HepG2 (cell line): ENCODE data around the gene ROBO2. TPM values are rescaled to one million over a fixed set of nuclear protein-coding genes. Genes with fewer than 3 reads are reported as not detected.

ENCODE experiments used
- ATAC-seq: fragments of 200-7000 bp; cut with Tn5 transposase; 3 replicates; pipeline ENCODE4 v1.9.1; 2020; ENCODE audit warnings: mild to moderate bottlenecking, moderate library complexity
- BruUV-seq: library from RNA; stranded (reverse); fragments of 400-500 nt; replicated peaks from 2 replicates; lab custom pipeline; 2021; lab: Mats Ljungman, UMichigan
- CTCF ChIA-PET: fragments of 300-600 bp; formaldehyde crosslinking; extraction: SDS; loops from one replicate; lab custom pipeline; 2021; ENCODE audit warnings: low total read pairs, inconsistent platforms, low intra/inter-chr PET ratio; lab: Yijun Ruan, JAX
- POLR2A ChIA-PET: fragments of 350-600 bp; sonication (Branson Sonifier 250); formaldehyde crosslinking; loops from one replicate; lab custom pipeline; 2020; ENCODE audit warnings: antibody characterized with exemption, inconsistent platforms; lab: Yijun Ruan, JAX
- DNase-seq: peaks from one replicate; pipeline ENCODE4 v3.0.0-alpha.2; 2015; ENCODE audit warnings: low spot score
- FAIRE-seq: peaks from 3 replicates; lab custom pipeline; 2011; peaks lifted over from hg19 to GRCh38; lab: Jason Lieb, UNC
- H2AFZ ChIP-seq: one replicate; pipeline ENCODE4 v1.6.1; 2011; ENCODE audit warnings: low read length, inconsistent platforms
- H3K27ac ChIP-seq: fragments of 300-600 bp; 3 replicates; pipeline ENCODE4 v1.8.0; 2011; ENCODE audit warnings: mixed run types, mild to moderate bottlenecking, mixed read lengths, low read length, inconsistent platforms; ENCODE audit not compliant: insufficient read depth; ENCODE audit errors: extremely low read length
- H3K27me3 ChIP-seq, 2 experiments: fragments of 200-600 bp in 1 of 2; 2 replicates in 1 of 2; 3 replicates in 1 of 2; pipeline versions ENCODE4 v1.6.0 to v1.8.0; 2011; ENCODE audit warnings: low read length in 2 of 2, mild to moderate bottlenecking in 2 of 2, moderate library complexity in 2 of 2, inconsistent platforms in 1 of 2; ENCODE audit not compliant: insufficient read depth in 2 of 2, control insufficient read depth in 1 of 2
- H3K36me3 ChIP-seq, 2 experiments: fragments of 200-600 bp in 1 of 2; replicated peaks in 1 of 2; 2 replicates in 1 of 2; 3 replicates in 1 of 2; pipeline versions ENCODE4 v1.5.1 to v1.8.0; 2011; ENCODE audit warnings: low read length in 2 of 2, inconsistent platforms in 1 of 2; ENCODE audit not compliant: insufficient read depth in 2 of 2, control insufficient read depth in 1 of 2
- H3K4me1 ChIP-seq: 2 replicates; pipeline ENCODE4 v1.5.1; 2012; ENCODE audit warnings: low read length, inconsistent platforms; ENCODE audit not compliant: insufficient read depth
- H3K4me2 ChIP-seq: 2 replicates; pipeline ENCODE4 v1.6.0; 2011; ENCODE audit warnings: low read depth, low read length, inconsistent platforms
- H3K4me3 ChIP-seq, 3 experiments: fragments of 200-600 bp in 1 of 3; sonication (generic), shearing (Covaris generic) in 1 of 3; replicated peaks in 1 of 3; 2 replicates each; pipeline ENCODE4 v1.5.1; 2011 to 2016; ENCODE audit warnings: low read length in 3 of 3, inconsistent platforms in 2 of 3, low read depth in 2 of 3, mild to moderate bottlenecking in 2 of 3, control low read depth in 1 of 3, mixed read lengths in 1 of 3; ENCODE audit not compliant: insufficient read depth in 1 of 3
- H3K79me2 ChIP-seq: one replicate; pipeline ENCODE4 v1.6.1; 2011; ENCODE audit warnings: low read length, inconsistent platforms; ENCODE audit not compliant: insufficient read depth
- H3K9ac ChIP-seq: 2 replicates; pipeline ENCODE4 v1.6.0; 2011; ENCODE audit warnings: mild to moderate bottlenecking, low read depth, low read length, inconsistent platforms; ENCODE audit not compliant: insufficient read depth
- H3K9me3 ChIP-seq: 2 replicates; pipeline ENCODE4 v1.5.1; 2012; ENCODE audit warnings: mild to moderate bottlenecking, low read length
- H4K20me1 ChIP-seq: 2 replicates; pipeline ENCODE4 v1.6.0; 2011; ENCODE audit warnings: inconsistent platforms, mild to moderate bottlenecking, low read length, moderate library complexity; ENCODE audit not compliant: insufficient read depth
- CAMTA2 ChIP-seq: sonication (generic); formaldehyde crosslinking; IDR thresholded peaks from 2 replicates; pipeline ENCODE4 v1.4.0; 2020; ENCODE audit warnings: mild to moderate bottlenecking, missing genetic modification reagents, borderline replicate concordance
- ETV5 ChIP-seq: IDR thresholded peaks from 2 replicates; pipeline ENCODE4 v1.6.1; 2018; ENCODE audit warnings: missing biosample characterization, missing genetic modification reagents, inconsistent platforms, borderline replicate concordance
- FOXO1 ChIP-seq: sonication (generic); formaldehyde crosslinking; IDR thresholded peaks from 2 replicates; pipeline ENCODE4 v1.4.0; 2020; ENCODE audit warnings: missing genetic modification reagents
- KLF12 ChIP-seq: sonication (generic); formaldehyde crosslinking; IDR thresholded peaks from 2 replicates; pipeline ENCODE4 v1.4.0; 2020; ENCODE audit warnings: missing genetic modification reagents, borderline replicate concordance
- MXD4 ChIP-seq: IDR thresholded peaks from 2 replicates; pipeline ENCODE4 v1.6.1; 2016; ENCODE audit warnings: mild to moderate bottlenecking, missing biosample characterization, missing genetic modification reagents
- MYC ChIP-seq: sonication (generic); formaldehyde crosslinking; IDR thresholded peaks from 2 replicates; pipeline ENCODE4 v1.9.0; 2021; ENCODE audit warnings: missing genetic modification reagents, borderline replicate concordance
- PRPF4 ChIP-seq: fragments of 200-400 bp; formaldehyde crosslinking; IDR thresholded peaks from 2 replicates; pipeline ENCODE4 v1.6.1; 2016; ENCODE audit warnings: low read length, low read depth; ENCODE audit not compliant: poor library complexity, severe bottlenecking
- ZFAT ChIP-seq: sonication (generic); formaldehyde crosslinking; conservative IDR thresholded peaks from 2 replicates; pipeline ENCODE4 v1.8.1; 2023; ENCODE audit warnings: missing genetic modification reagents, inconsistent platforms
- ZFY ChIP-seq: sonication (generic); formaldehyde crosslinking; IDR thresholded peaks from 2 replicates; pipeline ENCODE4 v1.4.0; 2020; ENCODE audit warnings: missing genetic modification reagents
- ZNF124 ChIP-seq: sonication (generic); formaldehyde crosslinking; IDR thresholded peaks from 2 replicates; pipeline ENCODE4 v1.4.0; 2020; ENCODE audit warnings: missing genetic modification reagents
- ZNF263 ChIP-seq: sonication (generic); formaldehyde crosslinking; IDR thresholded peaks from 2 replicates; pipeline ENCODE4 v1.4.0; 2020; ENCODE audit warnings: missing genetic modification reagents
- ZNF333 ChIP-seq: sonication (generic); formaldehyde crosslinking; IDR thresholded peaks from 2 replicates; pipeline ENCODE4 v1.4.0; 2020; ENCODE audit warnings: mild to moderate bottlenecking, missing genetic modification reagents, borderline replicate concordance
- ZNF460 ChIP-seq: sonication (generic); formaldehyde crosslinking; IDR thresholded peaks from 2 replicates; pipeline ENCODE4 v1.5.1; 2020; ENCODE audit warnings: missing genetic modification reagents, mild to moderate bottlenecking, borderline replicate concordance
- ZNF501 ChIP-seq: sonication (generic); formaldehyde crosslinking; IDR thresholded peaks from 2 replicates; pipeline ENCODE4 v1.5.1; 2020; ENCODE audit warnings: mild to moderate bottlenecking, moderate library complexity, missing genetic modification reagents
- ZNF546 ChIP-seq: sonication (generic); formaldehyde crosslinking; conservative IDR thresholded peaks from 2 replicates; pipeline ENCODE4 v1.8.1; 2023; ENCODE audit warnings: mild to moderate bottlenecking, missing genetic modification reagents
- ZNF782 ChIP-seq: sonication (generic); formaldehyde crosslinking; IDR thresholded peaks from 2 replicates; pipeline ENCODE4 v1.4.0; 2020; ENCODE audit warnings: missing genetic modification reagents, mild to moderate bottlenecking, borderline replicate concordance
- WGBS: methylation state at CpG from one replicate; pipeline ENCODE4 v1.1.6; 2017; ENCODE audit warnings: low lambda C conversion rate; 5-methylcytosine and 5-hydroxymethylcytosine counted together
- in situ Hi-C: cut with HindIII; loops from 2 replicates; pipeline ENCODE4 v1.10.0; 2017; ENCODE audit warnings: low pct_unique_long_range_greater_than_20kb; ENCODE audit not compliant: extremely low pct_ligation_motif_present
- intact Hi-C: fragments of 100-400 bp; cut with micrococcal nuclease; formaldehyde crosslinking; loops from one replicate; pipeline ENCODE4 v1.10.0; 2022; ENCODE audit not compliant: unreplicated experiment
- polyA plus RNA-seq, 8 experiments: library from polyadenylated mRNA; depleted of rRNA in 3 of 8; stranded (reverse) in 7 of 8; unstranded in 1 of 8; fragments of >200 nt; fragmentation: Illumina TruSeq in 4 of 8; extraction: Trizol in 4 of 8; gene quantifications; 2 replicates each; pipeline versions ENCODE4 v1.2.1 to v1.2.3, GENCODE V29; 2011 to 2016; ENCODE audit warnings: low read depth in 4 of 8, missing spikeins in 1 of 8, mixed read lengths in 1 of 8; ENCODE audit not compliant: insufficient read depth in 1 of 8
- total RNA-seq, 5 experiments: library from RNA; depleted of rRNA; stranded (reverse); fragments of >200 nt; fragmentation: Illumina TruSeq; extraction: Trizol; gene quantifications; 2 replicates each; pipeline ENCODE4 v1.2.3, GENCODE V29; 2016; ENCODE audit warnings: low read depth in 1 of 5
- TF ChIP-seq, protein P1 (sequence below): sonication (generic); formaldehyde crosslinking; IDR thresholded peaks from 2 replicates; pipeline ENCODE4 v1.5.0; 2020; ENCODE audit warnings: mild to moderate bottlenecking, missing genetic modification reagents
- TF ChIP-seq, protein P2 (sequence below): sonication (generic); formaldehyde crosslinking; IDR thresholded peaks from 2 replicates; pipeline ENCODE4 v1.4.0; 2020; ENCODE audit warnings: missing genetic modification reagents, mild to moderate bottlenecking, borderline replicate concordance
- TF ChIP-seq, protein P3 (sequence below): sonication (generic); formaldehyde crosslinking; IDR thresholded peaks from 2 replicates; pipeline ENCODE4 v1.4.0; 2020; ENCODE audit warnings: missing genetic modification reagents

The ROBO2 gene
- total and polyA plus RNA-seq, 2 of the 13 experiments (the other 11 are each of a cell fraction or from before 2014, with no cell fraction given): not detected

DNA sequence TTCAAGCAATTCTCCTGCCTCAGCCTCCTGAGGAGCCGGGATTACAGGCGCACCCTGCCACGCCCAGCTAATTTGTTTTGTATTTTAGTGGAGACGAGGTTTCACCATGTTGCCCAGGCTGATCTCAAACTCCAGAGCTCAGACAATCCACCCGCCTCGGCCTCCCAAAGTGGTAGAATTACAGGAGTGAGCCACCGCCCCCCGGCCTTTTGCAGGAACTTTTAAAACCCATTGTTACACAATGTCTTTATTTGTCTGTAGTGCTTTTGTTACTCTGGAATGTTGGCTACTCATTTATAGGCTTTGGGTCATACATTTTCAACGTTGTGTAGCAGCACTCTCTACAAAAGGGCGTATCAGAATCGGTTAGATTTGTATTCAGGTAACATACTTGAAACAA, 499.1 kb downstream of the ROBO2 start (continued):
- TF ChIP-seq ZNF124 (CRISPR knock-in tag): no peak

DNA sequence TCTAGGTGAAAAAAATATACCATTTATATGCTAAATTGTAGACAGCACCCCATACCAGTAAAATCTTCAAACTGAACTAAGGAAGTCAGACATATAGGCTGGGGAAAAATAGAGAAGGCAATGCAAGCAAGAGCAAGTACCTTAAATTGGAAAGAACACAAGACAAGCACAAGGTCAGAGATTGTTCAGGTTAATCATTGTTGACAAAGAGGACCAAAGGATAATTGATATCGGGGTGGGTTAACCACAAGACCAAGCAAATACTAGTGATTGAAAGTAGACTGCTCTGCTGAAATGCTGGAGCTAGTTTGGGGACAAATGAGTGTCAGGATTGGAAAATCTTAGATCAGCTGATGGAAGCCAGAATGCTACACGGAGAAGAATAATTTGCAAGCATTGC, 499.8 kb downstream of the ROBO2 start:
- H2AFZ ChIP-seq: no peak overlapping the region
- TF ChIP-seq CAMTA2 (no peak), FOXO1 (CRISPR knock-in tag) (no peak), ZNF501 (no peak), ZNF782 (no peak), MYC (CRISPR knock-in tag) (no peak), ZFAT (CRISPR knock-in tag) (no peak), ZNF460 (CRISPR knock-in tag) (no peak), ZFY (CRISPR knock-in tag) (no peak), ETV5 (CRISPR knock-in tag) (no peak), PRPF4 (no peak), KLF12 (CRISPR knock-in tag) (no peak), ZNF333 (no peak), ZNF263 (CRISPR knock-in tag) (no peak), ZNF546 (CRISPR knock-in tag) (no peak), MXD4 (CRISPR knock-in tag) (no peak)
- TF ChIP-seq, protein P1, sequence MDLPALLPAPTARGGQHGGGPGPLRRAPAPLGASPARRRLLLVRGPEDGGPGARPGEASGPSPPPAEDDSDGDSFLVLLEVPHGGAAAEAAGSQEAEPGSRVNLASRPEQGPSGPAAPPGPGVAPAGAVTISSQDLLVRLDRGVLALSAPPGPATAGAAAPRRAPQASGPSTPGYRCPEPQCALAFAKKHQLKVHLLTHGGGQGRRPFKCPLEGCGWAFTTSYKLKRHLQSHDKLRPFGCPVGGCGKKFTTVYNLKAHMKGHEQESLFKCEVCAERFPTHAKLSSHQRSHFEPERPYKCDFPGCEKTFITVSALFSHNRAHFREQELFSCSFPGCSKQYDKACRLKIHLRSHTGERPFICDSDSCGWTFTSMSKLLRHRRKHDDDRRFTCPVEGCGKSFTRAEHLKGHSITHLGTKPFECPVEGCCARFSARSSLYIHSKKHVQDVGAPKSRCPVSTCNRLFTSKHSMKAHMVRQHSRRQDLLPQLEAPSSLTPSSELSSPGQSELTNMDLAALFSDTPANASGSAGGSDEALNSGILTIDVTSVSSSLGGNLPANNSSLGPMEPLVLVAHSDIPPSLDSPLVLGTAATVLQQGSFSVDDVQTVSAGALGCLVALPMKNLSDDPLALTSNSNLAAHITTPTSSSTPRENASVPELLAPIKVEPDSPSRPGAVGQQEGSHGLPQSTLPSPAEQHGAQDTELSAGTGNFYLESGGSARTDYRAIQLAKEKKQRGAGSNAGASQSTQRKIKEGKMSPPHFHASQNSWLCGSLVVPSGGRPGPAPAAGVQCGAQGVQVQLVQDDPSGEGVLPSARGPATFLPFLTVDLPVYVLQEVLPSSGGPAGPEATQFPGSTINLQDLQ (CRISPR knock-in tag): no peak
- TF ChIP-seq, protein P2, sequence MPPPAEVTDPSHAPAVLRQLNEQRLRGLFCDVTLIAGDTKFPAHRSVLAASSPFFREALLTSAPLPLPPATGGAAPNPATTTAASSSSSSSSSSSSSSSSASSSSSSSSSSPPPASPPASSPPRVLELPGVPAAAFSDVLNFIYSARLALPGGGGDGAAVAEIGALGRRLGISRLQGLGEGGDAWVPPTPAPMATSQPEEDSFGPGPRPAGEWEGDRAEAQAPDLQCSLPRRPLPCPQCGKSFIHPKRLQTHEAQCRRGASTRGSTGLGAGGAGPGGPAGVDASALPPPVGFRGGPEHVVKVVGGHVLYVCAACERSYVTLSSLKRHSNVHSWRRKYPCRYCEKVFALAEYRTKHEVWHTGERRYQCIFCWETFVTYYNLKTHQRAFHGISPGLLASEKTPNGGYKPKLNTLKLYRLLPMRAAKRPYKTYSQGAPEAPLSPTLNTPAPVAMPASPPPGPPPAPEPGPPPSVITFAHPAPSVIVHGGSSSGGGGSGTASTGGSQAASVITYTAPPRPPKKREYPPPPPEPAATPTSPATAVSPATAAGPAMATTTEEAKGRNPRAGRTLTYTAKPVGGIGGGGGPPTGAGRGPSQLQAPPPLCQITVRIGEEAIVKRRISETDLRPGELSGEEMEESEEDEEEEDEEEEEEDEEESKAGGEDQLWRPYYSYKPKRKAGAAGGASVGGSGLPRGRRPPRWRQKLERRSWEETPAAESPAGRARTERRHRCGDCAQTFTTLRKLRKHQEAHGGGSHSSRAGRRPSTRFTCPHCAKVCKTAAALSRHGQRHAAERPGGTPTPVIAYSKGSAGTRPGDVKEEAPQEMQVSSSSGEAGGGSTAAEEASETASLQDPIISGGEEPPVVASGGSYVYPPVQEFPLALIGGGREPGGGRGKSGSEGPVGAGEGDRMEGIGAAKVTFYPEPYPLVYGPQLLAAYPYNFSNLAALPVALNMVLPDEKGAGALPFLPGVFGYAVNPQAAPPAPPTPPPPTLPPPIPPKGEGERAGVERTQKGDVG (CRISPR knock-in tag): no peak
- TF ChIP-seq, protein P3, sequence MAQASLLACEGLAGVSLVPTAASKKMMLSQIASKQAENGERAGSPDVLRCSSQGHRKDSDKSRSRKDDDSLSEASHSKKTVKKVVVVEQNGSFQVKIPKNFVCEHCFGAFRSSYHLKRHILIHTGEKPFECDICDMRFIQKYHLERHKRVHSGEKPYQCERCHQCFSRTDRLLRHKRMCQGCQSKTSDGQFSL (CRISPR knock-in tag): no peak

More for the DNA sequence above, 499.8 kb downstream of the ROBO2 start:
- Histone ChIP-seq H3K4me1 (peaks cover 11% of the 10 kb centered on the region; the same call in 1 of the 2 replicates), H3K9ac (no peak overlapping the region), H3K9me3 (no peaks in the 10 kb centered on the region), H3K79me2 (no peaks in the 10 kb centered on the region), H4K20me1 (no peaks in the 10 kb centered on the region), H3K27me3 (no peaks in the 10 kb centered on the region), H3K27ac (no peak overlapping the region), H3K4me3 (no peak overlapping the region), H3K36me3 (no peaks in the 10 kb centered on the region), H3K4me2 (no peak overlapping the region)
- intact Hi-C loops: no loop called here
- ChIA-PET CTCF (no interaction called here), POLR2A (no interaction called here)
- in situ Hi-C loops: no loop called here
- FAIRE-seq (no peak), DNase-seq (peak; percentile 16), ATAC-seq (peak; percentile 44; the same call in 2 of the 3 replicates)
- BruUV-seq: no TSS peak
- WGBS: 24% methylated on average over 2 of the region's 2 CpGs
